IPS-15b (cell line): ENCODE data around the gene MIA2.

ENCODE experiments used
- H3K27me3 ChIP-seq: one replicate; pipeline ENCODE4 v1.6.1; 2013; ENCODE audit warnings: low read length; ENCODE audit not compliant: control insufficient read depth, insufficient read depth
- H3K36me3 ChIP-seq: one replicate; pipeline ENCODE4 v1.6.1; 2013; ENCODE audit warnings: low read length; ENCODE audit not compliant: control insufficient read depth, insufficient read depth
- H3K4me1 ChIP-seq: one replicate; pipeline ENCODE4 v1.6.1; 2013; ENCODE audit warnings: mild to moderate bottlenecking, low read length; ENCODE audit not compliant: control insufficient read depth, insufficient read depth
- H3K4me3 ChIP-seq: one replicate; pipeline ENCODE4 v1.5.1; 2013; ENCODE audit warnings: low read depth, low read length
- H3K9ac ChIP-seq: one replicate; pipeline ENCODE4 v1.6.1; 2013; ENCODE audit warnings: low read depth, mild to moderate bottlenecking, low read length
- H3K9me3 ChIP-seq: one replicate; pipeline ENCODE4 v1.6.1; 2013; ENCODE audit warnings: mild to moderate bottlenecking, low read length; ENCODE audit not compliant: control insufficient read depth, insufficient read depth

Gene MIA2

GRCh38 chr14:39422243-39422642 lies 188.5 kb downstream of the MIA2 start:
- Histone ChIP-seq H3K4me1 (peaks cover 6% of the 10 kb centered on the region), H3K36me3 (no peaks in the 10 kb centered on the region), H3K9me3 (no peaks in the 10 kb centered on the region), H3K27me3 (no peaks in the 10 kb centered on the region), H3K9ac (no peak overlapping the region), H3K4me3 (no peak overlapping the region)

GRCh38 chr14:39423793-39424192 lies 190.1 kb downstream of the MIA2 start:
- H3K9ac ChIP-seq = no peak overlapping the region
- H3K36me3 ChIP-seq = no peaks in the 10 kb centered on the region
- H3K9me3 ChIP-seq = no peaks in the 10 kb centered on the region
- no peak overlapping the region for H3K4me3 ChIP-seq
- no peaks in the 10 kb centered on the region for H3K27me3 ChIP-seq
- peaks cover 6% of the 10 kb centered on the region for H3K4me1 ChIP-seq

DNA sequence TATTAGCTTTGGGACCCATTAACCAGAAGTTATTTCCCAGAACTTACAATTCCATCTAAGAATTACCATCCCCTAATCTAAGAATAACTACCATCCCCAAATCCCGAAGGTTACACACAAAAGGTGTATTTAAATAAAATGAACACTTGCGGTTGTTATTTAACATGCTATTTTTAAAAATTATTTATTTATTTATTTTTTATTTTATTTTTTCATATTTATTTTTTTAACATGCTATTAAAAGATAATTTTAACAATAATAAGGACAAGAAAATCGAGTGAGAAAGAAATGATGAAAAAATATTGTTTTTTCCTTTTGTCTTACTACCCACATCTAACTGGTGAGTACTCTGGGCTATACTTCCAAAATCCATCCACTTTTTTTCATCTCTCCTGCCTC lies 192.2 kb downstream of the MIA2 start:
- H3K27me3 ChIP-seq = no peaks in the 10 kb centered on the region
- H3K4me1 ChIP-seq = peaks cover 10% of the 10 kb centered on the region
- H3K9ac ChIP-seq = no peak overlapping the region
- no peaks in the 10 kb centered on the region for H3K36me3 ChIP-seq
- no peak overlapping the region for H3K4me3 ChIP-seq
- no peaks in the 10 kb centered on the region for H3K9me3 ChIP-seq

- Histone ChIP-seq H3K27me3 (no peaks in the 10 kb centered on the region), H3K4me1 (peaks cover 10% of the 10 kb centered on the region), H3K9me3 (no peaks in the 10 kb centered on the region), H3K36me3 (no peaks in the 10 kb centered on the region), H3K4me3 (no peak overlapping the region), H3K9ac (no peak overlapping the region)
Observed at GRCh38 chr14:39426605-39427004, 192.9 kb downstream of the MIA2 start.

- no peaks in the 10 kb centered on the region for H3K36me3 ChIP-seq
- no peak overlapping the region for H3K4me3 ChIP-seq
- no peak overlapping the region for H3K9ac ChIP-seq
- peaks cover 10% of the 10 kb centered on the region for H3K4me1 ChIP-seq
- H3K27me3 ChIP-seq = no peaks in the 10 kb centered on the region
- no peaks in the 10 kb centered on the region for H3K9me3 ChIP-seq
Observed at GRCh38 chr14:39428118-39428517, 194.4 kb downstream of the MIA2 start.

DNA sequence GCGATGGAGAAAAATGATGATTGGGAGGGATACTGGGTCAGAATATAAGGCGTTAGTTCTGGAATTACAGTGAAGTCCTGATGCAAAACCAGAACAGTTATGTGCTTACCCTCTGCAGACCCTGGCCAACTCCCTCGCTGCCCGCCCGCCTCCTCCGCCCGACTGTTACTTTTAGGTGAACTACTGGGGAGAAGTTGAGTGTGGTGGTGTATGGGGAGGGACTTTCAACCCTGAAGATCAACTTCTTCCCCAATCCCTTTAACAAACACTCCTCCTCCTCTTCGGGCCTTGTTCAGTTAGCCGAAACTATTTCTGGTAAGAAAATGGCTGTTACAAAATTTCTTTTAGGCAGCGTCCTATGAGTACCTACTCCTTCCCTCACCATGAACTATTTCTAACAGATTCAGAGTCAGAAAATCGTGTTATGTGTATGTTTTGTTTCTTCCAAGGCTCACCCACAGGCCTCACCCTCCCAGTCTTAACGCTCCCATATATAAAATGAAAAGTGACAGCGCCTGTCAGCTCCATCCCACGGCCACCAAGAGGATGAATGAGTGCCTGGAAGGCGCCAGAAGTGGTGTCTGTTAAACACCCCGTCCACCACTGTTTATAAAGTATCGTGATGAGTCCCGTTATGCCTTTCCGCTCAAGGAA lies 197.2 kb downstream of the MIA2 start:
- no peak overlapping the region for H3K9ac ChIP-seq

GRCh38 chr14:39431416-39432178 lies 197.9 kb downstream of the MIA2 start:
- peak overlapping the region; percentile 97 for H3K4me3 ChIP-seq
- no peaks in the 10 kb centered on the region for H3K27me3 ChIP-seq
- no peaks in the 10 kb centered on the region for H3K36me3 ChIP-seq
- H3K4me1 ChIP-seq = peaks cover 7% of the 10 kb centered on the region
- H3K9me3 ChIP-seq = no peaks in the 10 kb centered on the region
- H3K9ac ChIP-seq = peak overlapping the region; percentile 100

More for the DNA sequence above, 197.2 kb downstream of the MIA2 start:
- Histone ChIP-seq H3K4me1 (peaks cover 10% of the 10 kb centered on the region), H3K27me3 (no peaks in the 10 kb centered on the region), H3K4me3 (peak overlapping the region; percentile 97), H3K9me3 (no peaks in the 10 kb centered on the region), H3K36me3 (no peaks in the 10 kb centered on the region)

DNA sequence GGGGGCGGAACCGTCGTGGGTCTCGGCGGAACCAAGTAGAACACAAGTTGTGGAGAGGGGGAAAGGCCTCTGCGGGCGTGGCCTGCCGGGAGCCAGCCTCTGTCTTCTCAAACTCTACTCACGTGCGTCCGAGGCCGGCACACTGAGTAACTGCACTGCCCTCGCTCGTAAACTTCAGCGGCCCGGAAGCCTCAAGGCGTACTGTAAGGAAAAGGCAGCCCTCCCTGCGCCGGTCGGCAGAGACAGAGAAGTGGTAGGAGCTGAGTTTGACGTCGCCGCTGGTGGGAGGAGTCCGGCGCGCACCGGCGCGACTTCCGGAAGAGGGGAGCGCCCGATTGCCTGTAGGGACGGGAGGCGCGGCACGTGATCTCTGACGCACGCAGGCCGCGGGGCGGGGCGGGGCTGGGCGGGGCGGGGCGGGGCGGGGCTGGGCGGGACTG lies 198.5 kb downstream of the MIA2 start, which contains the start of gene FBXO33:
FBXO33 (minus strand) TSS at position 255 of the 440 bp plus-strand sequence. CDS start 271 bp downstream, outside the sequence.
- Histone ChIP-seq H3K9ac (peak within 1 kb of the TSS; percentile 100), H3K36me3 (no peaks in the 10 kb centered on the region), H3K4me1 (peaks cover 4% of the 10 kb centered on the region), H3K27me3 (no peaks in the 10 kb centered on the region), H3K9me3 (no peaks in the 10 kb centered on the region), H3K4me3 (peak within 1 kb of the TSS; percentile 97)

DNA sequence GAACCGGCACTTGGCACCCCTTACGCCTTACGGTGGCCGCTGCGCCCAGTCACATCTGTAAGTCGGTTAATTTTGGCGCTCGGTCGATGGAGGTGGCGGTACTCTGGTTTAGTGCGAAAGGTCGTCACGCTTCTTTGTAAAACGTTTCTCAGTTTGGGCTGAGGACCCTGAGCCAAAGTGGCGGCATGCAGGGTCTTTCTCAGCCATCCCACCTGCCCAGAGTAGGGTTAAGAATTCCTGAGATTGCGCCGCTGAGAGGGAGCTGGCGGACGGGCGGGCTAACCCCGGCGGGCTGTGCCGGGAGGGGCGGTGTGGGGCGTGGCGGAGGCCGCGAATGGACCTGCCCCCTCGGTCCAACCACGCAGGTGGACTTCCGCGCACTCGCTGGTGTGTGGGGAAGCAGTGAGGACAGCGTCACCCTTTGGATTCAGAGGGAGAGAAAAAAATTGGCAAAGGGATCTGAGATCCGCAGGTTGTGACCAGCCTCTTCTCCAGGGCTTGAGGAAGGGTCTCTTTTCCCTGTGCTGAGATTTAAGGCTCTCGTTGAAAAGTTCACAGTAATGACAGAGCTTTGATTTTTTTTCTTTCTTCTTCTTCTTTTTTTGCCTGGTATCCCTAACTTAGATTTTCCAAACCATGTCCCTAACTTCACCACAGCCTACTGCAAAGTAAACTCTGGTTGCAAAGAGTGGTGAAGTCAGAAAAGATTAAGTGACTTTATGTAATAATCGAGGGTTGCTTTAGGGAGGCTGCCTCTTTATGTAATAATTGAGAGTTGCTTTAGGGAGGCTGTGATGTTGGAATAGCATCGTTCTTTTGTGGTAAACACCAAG lies 199.1 kb downstream of the MIA2 start:
- H3K9ac ChIP-seq = peak overlapping the region; percentile 82
- no peaks in the 10 kb centered on the region for H3K36me3 ChIP-seq
- H3K27me3 ChIP-seq = no peaks in the 10 kb centered on the region
- peak overlapping the region; percentile 97 for H3K4me3 ChIP-seq
- H3K9me3 ChIP-seq = no peaks in the 10 kb centered on the region
- peaks cover 4% of the 10 kb centered on the region for H3K4me1 ChIP-seq

GRCh38 chr14:39433452-39433813 lies 199.7 kb downstream of the MIA2 start:
- Histone ChIP-seq H3K36me3 (no peaks in the 10 kb centered on the region), H3K27me3 (no peaks in the 10 kb centered on the region), H3K4me1 (peaks cover 4% of the 10 kb centered on the region), H3K9ac (no peak overlapping the region), H3K9me3 (no peaks in the 10 kb centered on the region), H3K4me3 (peak overlapping the region; percentile 97)

DNA sequence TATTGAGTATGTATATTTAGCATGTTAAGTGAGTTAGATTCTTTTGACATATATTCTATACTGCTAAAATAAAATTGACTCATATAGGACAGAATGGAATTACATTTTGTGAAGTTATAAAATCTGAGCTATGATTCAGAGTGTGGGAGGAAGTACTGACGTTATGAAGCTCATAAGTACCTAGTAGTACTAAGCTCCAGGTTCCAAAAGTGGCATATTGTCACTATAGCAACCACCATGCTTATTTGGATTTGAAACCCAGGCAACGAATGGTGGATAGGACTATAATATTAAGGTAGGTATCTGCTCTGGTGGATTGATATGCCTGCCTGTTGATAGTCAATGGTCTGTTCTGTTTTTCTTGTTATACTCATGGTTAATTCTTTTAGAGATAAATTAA lies 200.7 kb downstream of the MIA2 start:
- Histone ChIP-seq H3K9me3 (no peaks in the 10 kb centered on the region), H3K4me1 (peaks cover 4% of the 10 kb centered on the region), H3K27me3 (no peaks in the 10 kb centered on the region), H3K4me3 (no peak overlapping the region), H3K36me3 (no peaks in the 10 kb centered on the region), H3K9ac (no peak overlapping the region)
